B cell (primary cell): Measurements from ENCODE around the gene IPO11. TPM values are rescaled to one million over a fixed set of nuclear protein-coding genes. Genes with fewer than 3 reads are reported as not detected.

Experiments used
- ATAC-seq: fragments of 200-7000 bp; cut with Tn5 transposase; one replicate; pipeline ENCODE4 v1.10.0; 2021; ENCODE audit warnings: low read depth, mild to moderate bottlenecking, moderate number of reproducible peaks, moderate library complexity
- CTCF ChIA-PET: fragments of 350-600 bp; sonication (Branson Sonifier 250); formaldehyde crosslinking; loops from one replicate; lab custom pipeline; 2021; ENCODE audit warnings: antibody characterized with exemption, inconsistent platforms; lab: Charles Lee
- POLR2A ChIA-PET: fragments of 350-600 bp; sonication (Branson Sonifier 250); formaldehyde crosslinking; loops from one replicate; lab custom pipeline; 2021; ENCODE audit warnings: antibody characterized with exemption; lab: Charles Lee
- DNase-seq: peaks from one replicate; pipeline ENCODE4 v3.0.0; 2013
- H2AFZ ChIP-seq: 2 replicates; pipeline ENCODE4 v1.6.1; 2012; ENCODE audit warnings: mild to moderate bottlenecking, low read depth, low read length; ENCODE audit not compliant: insufficient read depth, poor library complexity, severe bottlenecking
- H3K27ac ChIP-seq, 2 donors: 1 replicate in 1 of 2; 2 replicates in 1 of 2; pipeline ENCODE4 v1.5.1; 2012 to 2013; ENCODE audit warnings: low read length in 2 of 2, mild to moderate bottlenecking in 2 of 2, moderate library complexity in 1 of 2
- H3K27me3 ChIP-seq, 4 experiments: fragments of 200-600 bp in 1 of 4; sonication (generic) in 1 of 4; replicated peaks in 1 of 4; 1 replicate in 2 of 4; 2 replicates in 2 of 4; pipeline versions ENCODE4 v1.6.1 to v1.7.0; 2013 to 2016; ENCODE audit warnings: low read length in 3 of 4, mild to moderate bottlenecking in 2 of 4, mixed read lengths in 1 of 4, moderate library complexity in 1 of 4; ENCODE audit not compliant: insufficient read depth in 4 of 4, control insufficient read depth in 3 of 4; ENCODE audit errors: control extremely low read depth in 1 of 4
- H3K36me3 ChIP-seq, 2 experiments: replicated peaks in 1 of 2; 1 replicate in 1 of 2; 2 replicates in 1 of 2; pipeline versions ENCODE4 v1.6.1 to v1.7.1; 2013; ENCODE audit warnings: low read length in 1 of 2; ENCODE audit not compliant: insufficient read depth in 2 of 2, control insufficient read depth in 1 of 2; ENCODE audit errors: control extremely low read depth in 1 of 2, extremely low read depth in 1 of 2
- H3K4me1 ChIP-seq, 2 donors: fragments of 200-600 bp in 1 of 2; sonication (generic) in 1 of 2; 1 replicate in 1 of 2; 2 replicates in 1 of 2; pipeline versions ENCODE4 v1.5.1 to v1.6.1; 2013 to 2017; ENCODE audit warnings: low read length in 2 of 2; ENCODE audit not compliant: control insufficient read depth in 2 of 2, insufficient read depth in 2 of 2
- H3K4me2 ChIP-seq: replicated peaks from 2 replicates; pipeline ENCODE3; 2012; ENCODE audit warnings: mild to moderate bottlenecking, low read depth, low read length; ENCODE audit not compliant: poor library complexity, severe bottlenecking
- H3K4me3 ChIP-seq, 5 experiments: fragments of 200-600 bp in 1 of 5; sonication (generic) in 1 of 5; 1 replicate in 3 of 5; 2 replicates in 2 of 5; pipeline versions ENCODE4 v1.5.1 to v1.7.0; 2011 to 2016; ENCODE audit warnings: low read length in 4 of 5, mild to moderate bottlenecking in 4 of 5, low read depth in 2 of 5, control low read depth in 1 of 5, moderate library complexity in 1 of 5; ENCODE audit not compliant: insufficient read depth in 1 of 5; ENCODE audit errors: control extremely low read depth in 1 of 5, extremely low read depth in 1 of 5
- H3K79me2 ChIP-seq: fragments of 200-600 bp; sonication (generic); one replicate; pipeline ENCODE4 v1.6.0; 2016; ENCODE audit warnings: low read length; ENCODE audit not compliant: control insufficient read depth, insufficient read depth
- H3K9ac ChIP-seq: fragments of 200-600 bp; sonication (generic); 2 replicates; pipeline ENCODE4 v1.6.1; 2017; ENCODE audit warnings: mild to moderate bottlenecking, low read length, moderate library complexity
- H3K9me3 ChIP-seq, 3 donors: one replicate each; pipeline versions ENCODE4 v1.6.1 to v1.7.1; 2013; ENCODE audit warnings: low read length in 2 of 3; ENCODE audit not compliant: control insufficient read depth in 2 of 3, insufficient read depth in 1 of 3; ENCODE audit errors: control extremely low read depth in 1 of 3
- H4K20me1 ChIP-seq: 2 replicates; pipeline ENCODE4 v1.6.0; 2012; ENCODE audit warnings: mild to moderate bottlenecking, low read length; ENCODE audit not compliant: insufficient read depth, control insufficient read depth, poor library complexity, severe bottlenecking
- H3K27ac Mint-ChIP-seq: one replicate; pipeline ENCODE4 v1.8.0; 2021; ENCODE audit warnings: mixed read lengths
- H3K27me3 Mint-ChIP-seq: one replicate; pipeline ENCODE4 v1.8.0; 2021; ENCODE audit warnings: mixed read lengths
- H3K4me1 Mint-ChIP-seq: one replicate; pipeline ENCODE4 v1.8.0; 2021; ENCODE audit warnings: mixed read lengths
- H3K4me3 Mint-ChIP-seq: one replicate; pipeline ENCODE4 v1.8.0; 2021; ENCODE audit warnings: mixed read lengths
- H3K9me3 Mint-ChIP-seq: one replicate; pipeline ENCODE4 v1.8.0; 2022; ENCODE audit warnings: mixed read lengths; ENCODE audit not compliant: insufficient read depth
- EZH2 ChIP-seq: IDR thresholded peaks from 2 replicates; pipeline ENCODE4 v1.6.1; 2012; ENCODE audit warnings: borderline replicate concordance, low read depth, mild to moderate bottlenecking, moderate library complexity, low read length; ENCODE audit not compliant: insufficient read depth, poor library complexity, severe bottlenecking
- WGBS: methylation state at CpG from one replicate; pipeline ENCODE4 v1.1.5; 2013; ENCODE audit warnings: missing lambda C conversion rate; ENCODE audit not compliant: insufficient coverage; 5-methylcytosine and 5-hydroxymethylcytosine counted together
- intact Hi-C: fragments of 100-400 bp; cut with micrococcal nuclease; formaldehyde crosslinking; loops from one replicate; pipeline ENCODE4 v1.10.0; 2022
- polyA plus RNA-seq: library from polyadenylated mRNA; depleted of rRNA; stranded (reverse); fragments of >200 nt; gene quantifications from 2 replicates; pipeline ENCODE4 v1.2.3, GENCODE V29; 2012
- total RNA-seq, 2 donors: library from RNA; stranded (reverse); fragments of 120-200 nt in 1 of 2; gene quantifications; 1 replicate in 1 of 2; 2 replicates in 1 of 2; pipeline versions ENCODE4 v1.2.3 to v1.2.4, GENCODE V29; 2013 to 2022
- TF ChIP-seq, protein P1 (sequence below): fragments of 200-600 bp; IDR thresholded peaks from one replicate; pipeline ENCODE4 v1.8.0; 2022; ENCODE audit warnings: antibody characterized with exemption, mild to moderate bottlenecking

The IPO11 gene
- total and polyA plus RNA-seq, 2 donors (not counting 1 experiment from before 2014, with no cell fraction given), result 3.8 to 37.4 TPM

DNA sequence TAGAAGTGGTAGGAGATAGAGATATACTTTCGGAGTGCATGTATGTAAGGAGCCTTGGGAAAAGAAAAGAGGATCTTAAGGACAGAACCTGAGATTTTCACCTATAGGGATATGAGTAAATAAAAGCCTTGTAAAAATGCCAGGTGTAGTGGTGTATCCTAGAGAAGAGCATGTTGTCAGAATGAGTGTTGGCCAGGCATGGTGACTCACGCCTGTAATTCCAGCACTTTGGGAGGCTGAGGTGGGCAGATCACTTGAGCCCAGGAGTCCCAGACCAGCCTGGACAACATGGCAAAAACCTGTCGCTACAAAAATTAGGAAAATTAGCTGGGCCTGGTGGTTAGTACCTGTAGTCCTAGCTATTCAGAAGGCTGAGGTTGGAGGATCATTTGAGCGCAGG, 76.0 kb downstream of the IPO11 start:
- Histone ChIP-seq H3K27me3 (no peaks in the 10 kb centered on the region), H3K4me2 (no peak overlapping the region), H3K9me3 (no peaks in the 10 kb centered on the region), H3K27ac (no peak overlapping the region), H3K4me3 (no peak overlapping the region), H2AFZ (no peak overlapping the region), H3K79me2 (no peaks in the 10 kb centered on the region), H3K4me1 (no peaks in the 10 kb centered on the region), H3K36me3 (peaks cover 12 to 19% of the 10 kb centered on the region in 2 experiments), H3K9ac (no peak overlapping the region), H4K20me1 (no peaks in the 10 kb centered on the region)
- no peak for TF ChIP-seq EZH2
- TF ChIP-seq, protein P1, sequence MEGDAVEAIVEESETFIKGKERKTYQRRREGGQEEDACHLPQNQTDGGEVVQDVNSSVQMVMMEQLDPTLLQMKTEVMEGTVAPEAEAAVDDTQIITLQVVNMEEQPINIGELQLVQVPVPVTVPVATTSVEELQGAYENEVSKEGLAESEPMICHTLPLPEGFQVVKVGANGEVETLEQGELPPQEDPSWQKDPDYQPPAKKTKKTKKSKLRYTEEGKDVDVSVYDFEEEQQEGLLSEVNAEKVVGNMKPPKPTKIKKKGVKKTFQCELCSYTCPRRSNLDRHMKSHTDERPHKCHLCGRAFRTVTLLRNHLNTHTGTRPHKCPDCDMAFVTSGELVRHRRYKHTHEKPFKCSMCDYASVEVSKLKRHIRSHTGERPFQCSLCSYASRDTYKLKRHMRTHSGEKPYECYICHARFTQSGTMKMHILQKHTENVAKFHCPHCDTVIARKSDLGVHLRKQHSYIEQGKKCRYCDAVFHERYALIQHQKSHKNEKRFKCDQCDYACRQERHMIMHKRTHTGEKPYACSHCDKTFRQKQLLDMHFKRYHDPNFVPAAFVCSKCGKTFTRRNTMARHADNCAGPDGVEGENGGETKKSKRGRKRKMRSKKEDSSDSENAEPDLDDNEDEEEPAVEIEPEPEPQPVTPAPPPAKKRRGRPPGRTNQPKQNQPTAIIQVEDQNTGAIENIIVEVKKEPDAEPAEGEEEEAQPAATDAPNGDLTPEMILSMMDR, result no peak
- POLR2A ChIA-PET, result no interaction called here
- CTCF ChIA-PET, result interaction anchor here (0.6 kb wide), 1 partner anchor 163 kb away, joined by 3 read pairs; no protein-coding TSS in a partner anchor
- no peak for DNase-seq
- no peak overlapping the region for H3K27ac Mint-ChIP-seq
- H3K4me1 Mint-ChIP-seq, result no peaks in the 10 kb centered on the region
- no peak for ATAC-seq
- WGBS, result 76% methylated on average over 3 of the region's 4 CpGs
- no peaks in the 10 kb centered on the region for H3K27me3 Mint-ChIP-seq
- intact Hi-C loops, result no loop called here
- no peaks in the 10 kb centered on the region for H3K9me3 Mint-ChIP-seq
- no peak overlapping the region for H3K4me3 Mint-ChIP-seq

DNA sequence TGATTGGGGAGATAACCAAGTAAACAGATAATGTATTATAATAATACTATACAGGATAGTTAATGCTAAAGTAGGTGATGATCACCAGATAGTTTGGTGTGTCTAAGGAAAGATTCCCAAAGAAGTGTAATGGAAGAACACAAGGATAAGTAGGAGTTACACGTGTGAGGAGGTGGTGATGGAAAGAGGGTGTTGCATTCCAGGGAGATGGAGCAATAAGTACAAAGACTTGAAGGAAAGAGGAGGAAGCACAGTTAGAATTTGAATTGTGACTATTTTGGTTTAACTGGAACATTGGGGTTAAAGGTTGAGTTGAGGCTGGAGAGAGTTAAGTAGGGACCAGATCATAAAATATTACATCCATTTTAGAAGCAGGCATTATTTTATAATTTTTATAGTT, 76.9 kb downstream of the IPO11 start:
- Histone ChIP-seq H3K9me3 (no peaks in the 10 kb centered on the region), H3K4me2 (no peak overlapping the region), H3K79me2 (no peaks in the 10 kb centered on the region), H3K9ac (no peak overlapping the region), H4K20me1 (no peaks in the 10 kb centered on the region), H3K36me3 (peaks cover 12 to 19% of the 10 kb centered on the region in 2 experiments), H2AFZ (no peak overlapping the region), H3K27ac (no peak overlapping the region), H3K4me1 (no peaks in the 10 kb centered on the region), H3K27me3 (no peaks in the 10 kb centered on the region), H3K4me3 (no peak overlapping the region)
- Mint-ChIP-seq H3K4me1 (no peaks in the 10 kb centered on the region), H3K27ac (no peak overlapping the region), H3K9me3 (no peaks in the 10 kb centered on the region), H3K27me3 (no peaks in the 10 kb centered on the region), H3K4me3 (no peak overlapping the region)
- ChIA-PET POLR2A (no interaction called here), CTCF (no interaction called here)
- ATAC-seq (no peak), DNase-seq (no peak)
- 100% methylated on average over 1 of the region's 1 CpG for WGBS
- TF ChIP-seq, protein P1, result no peak
- no peak for TF ChIP-seq EZH2
- intact Hi-C loops, result no loop called here
